HPDE6-E6E7 (cell line): ENCODE measurements around the gene RRAGB.
"Not testable (repeated sequence)": the region's sequence is repeated elsewhere in the genome, so short reads cannot be mapped to it uniquely, and the experiment has no call there.

Experiments used
- DNase-seq: peaks from one replicate; pipeline ENCODE4 v3.0.0; 2011; ENCODE audit warnings: missing footprints; ENCODE audit errors: extremely low spot score

The RRAGB gene

GRCh38 chrX:55717521-55718497 lies at the start of gene RRAGB:
TSS of gene RRAGB (plus strand) at chrX:55717749. CDS start at chrX:55718328, 579 bp downstream.
- peak; percentile 87 for DNase-seq

- DNase-seq = no peak
Measured at GRCh38 chrX:55668084-55668483, 49.5 kb upstream of the RRAGB start.

GRCh38 chrX:55688579-55688978 lies 29.0 kb upstream of the RRAGB start:
- DNase-seq = not testable (repeated sequence)

- no peak for DNase-seq
Measured at GRCh38 chrX:55695227-55696018, 22.1 kb upstream of the RRAGB start.

- no peak for DNase-seq
Measured at GRCh38 chrX:55697381-55697780, 20.2 kb upstream of the RRAGB start.

GRCh38 chrX:55702671-55703070 lies 14.9 kb upstream of the RRAGB start:
- no peak for DNase-seq

- not testable (repeated sequence) for DNase-seq
Measured at GRCh38 chrX:55703436-55703835, 14.1 kb upstream of the RRAGB start.

GRCh38 chrX:55705066-55705465 lies 12.5 kb upstream of the RRAGB start:
- not testable (repeated sequence) for DNase-seq

- DNase-seq = no peak
Measured at GRCh38 chrX:55709735-55710134, 7.8 kb upstream of the RRAGB start.

- no peak for DNase-seq
Measured at GRCh38 chrX:55710701-55711100, 6.8 kb upstream of the RRAGB start.

- no peak for DNase-seq
Measured at GRCh38 chrX:55713631-55714030, 3.9 kb upstream of the RRAGB start.

GRCh38 chrX:55714161-55714560 lies 3.4 kb upstream of the RRAGB start:
- DNase-seq = no peak

- DNase-seq = no peak
Measured at GRCh38 chrX:55715847-55716246, 1.7 kb upstream of the RRAGB start.

GRCh38 chrX:55716937-55717336 lies 612 bp upstream of the RRAGB start:
- no peak for DNase-seq

- DNase-seq = no peak
Measured at GRCh38 chrX:55731826-55732225, 14.3 kb downstream of the RRAGB start.

- no peak for DNase-seq
Measured at GRCh38 chrX:55738969-55739368, 21.4 kb downstream of the RRAGB start.

GRCh38 chrX:55742649-55743048 lies 25.1 kb downstream of the RRAGB start:
- no peak for DNase-seq

- DNase-seq = not testable (repeated sequence)
Measured at GRCh38 chrX:55748463-55748862, 30.9 kb downstream of the RRAGB start.

GRCh38 chrX:55750256-55750655 lies 32.7 kb downstream of the RRAGB start:
- no peak for DNase-seq

- DNase-seq = no peak
Measured at GRCh38 chrX:55754861-55755294, 37.3 kb downstream of the RRAGB start.

GRCh38 chrX:55758033-55758432 lies 40.5 kb downstream of the RRAGB start:
- no peak for DNase-seq

GRCh38 chrX:55759478-55759877 lies 41.9 kb downstream of the RRAGB start:
- no peak for DNase-seq

- DNase-seq = no peak
Measured at GRCh38 chrX:55767100-55767499, 49.6 kb downstream of the RRAGB start.
